HG03520 (cell line): ENCODE measurements around the gene PCID2.
"Not testable (repeated sequence)": the region's sequence is repeated elsewhere in the genome, so short reads cannot be mapped to it uniquely, and the experiment has no call there.

ENCODE experiments used
- ATAC-seq: cut with Tn5 transposase; IDR thresholded peaks from one replicate; pipeline ENCODE4 v1.9.1; 2021; ENCODE audit warnings: mild to moderate bottlenecking, moderate library complexity; ENCODE audit not compliant: unreplicated experiment

The PCID2 gene

DNA sequence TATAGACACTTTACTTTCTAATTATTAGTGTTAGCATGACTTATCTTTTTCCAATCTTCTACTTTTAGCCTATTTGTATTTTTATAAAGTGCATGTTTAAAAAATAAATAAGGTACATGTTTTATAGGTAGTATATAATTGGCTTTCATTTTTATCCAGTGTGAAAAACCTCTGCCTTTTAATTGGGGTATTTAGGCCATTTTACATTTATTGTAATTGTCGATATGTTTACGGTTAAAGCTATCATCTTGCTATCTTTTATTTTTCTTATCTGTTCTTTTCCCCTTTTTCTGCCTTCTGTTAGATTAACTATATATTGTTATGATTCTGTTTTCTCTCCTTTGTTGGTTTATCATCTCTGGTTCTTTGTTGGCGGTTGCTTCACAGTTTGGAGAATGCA lies 40.9 kb downstream of the PCID2 start:
- no peak for ATAC-seq

GRCh38 chr13:113167155-113167554 lies 41.3 kb downstream of the PCID2 start:
- ATAC-seq, result no peak

GRCh38 chr13:113166681-113167080 lies 41.8 kb downstream of the PCID2 start:
- no peak for ATAC-seq

DNA sequence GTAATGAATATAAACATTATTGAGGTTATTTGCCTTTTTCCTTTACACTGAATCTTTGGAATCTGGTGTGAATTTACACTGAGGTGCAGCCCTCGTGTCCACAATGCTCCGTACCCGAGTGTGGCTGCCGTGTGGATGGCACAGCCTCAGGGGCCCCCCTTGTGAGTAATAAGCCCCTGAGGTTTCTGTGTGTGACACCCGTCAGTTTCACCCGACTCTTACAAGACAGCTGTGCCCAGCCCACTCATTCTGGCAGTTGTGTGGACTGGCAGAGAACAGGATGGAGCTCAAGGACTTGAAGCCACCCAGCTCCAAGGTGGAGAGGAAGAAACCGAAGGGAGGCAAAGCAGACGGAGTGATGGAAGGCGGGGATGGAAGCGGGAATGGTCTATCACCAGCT lies 42.2 kb downstream of the PCID2 start:
- no peak for ATAC-seq

GRCh38 chr13:113164492-113164891 lies 44.0 kb downstream of the PCID2 start:
- ATAC-seq, result no peak

DNA sequence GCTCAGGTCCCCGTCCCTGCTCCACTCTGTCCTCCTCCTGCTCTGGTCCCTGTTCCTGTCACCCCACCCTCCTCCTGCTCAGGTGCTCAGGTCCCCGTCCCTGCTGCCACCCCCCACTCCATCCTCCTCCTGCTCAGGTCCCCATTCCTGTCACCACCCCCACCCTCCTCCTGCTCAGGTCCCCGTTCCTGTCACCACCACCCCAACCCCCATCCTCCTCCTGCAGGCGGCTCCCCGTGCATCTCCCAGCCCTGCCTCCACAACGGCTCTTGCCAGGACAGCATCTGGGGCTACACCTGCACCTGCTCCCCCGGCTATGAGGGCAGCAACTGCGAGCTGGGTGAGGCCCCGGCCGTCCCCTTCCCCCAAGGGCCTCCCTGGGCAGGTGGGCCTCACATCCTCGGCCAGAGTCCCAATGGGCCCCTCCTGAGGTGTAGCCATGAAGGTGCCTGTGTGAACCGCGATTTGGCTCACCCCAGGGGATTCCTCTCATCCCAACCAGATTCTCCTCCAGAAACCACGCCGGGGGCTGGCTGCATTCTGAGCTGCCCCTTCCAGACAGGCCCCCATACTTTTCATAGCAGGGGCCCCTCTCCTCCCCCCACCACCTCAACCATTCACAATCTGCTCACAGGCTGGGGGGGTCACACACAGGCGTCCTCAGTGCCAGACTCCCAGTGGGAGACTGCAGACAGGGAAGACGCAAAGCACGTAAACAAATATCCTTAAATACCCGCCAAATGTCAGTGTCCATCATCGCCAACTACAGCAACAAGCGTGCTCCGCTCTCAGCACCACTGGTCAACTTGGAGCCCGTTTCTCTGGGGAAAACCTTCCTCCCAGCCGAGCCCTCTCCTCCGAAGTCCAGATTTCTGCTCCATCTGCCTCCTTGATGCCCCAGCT lies 45.4 kb downstream of the PCID2 start:
- ATAC-seq, result no peak

DNA sequence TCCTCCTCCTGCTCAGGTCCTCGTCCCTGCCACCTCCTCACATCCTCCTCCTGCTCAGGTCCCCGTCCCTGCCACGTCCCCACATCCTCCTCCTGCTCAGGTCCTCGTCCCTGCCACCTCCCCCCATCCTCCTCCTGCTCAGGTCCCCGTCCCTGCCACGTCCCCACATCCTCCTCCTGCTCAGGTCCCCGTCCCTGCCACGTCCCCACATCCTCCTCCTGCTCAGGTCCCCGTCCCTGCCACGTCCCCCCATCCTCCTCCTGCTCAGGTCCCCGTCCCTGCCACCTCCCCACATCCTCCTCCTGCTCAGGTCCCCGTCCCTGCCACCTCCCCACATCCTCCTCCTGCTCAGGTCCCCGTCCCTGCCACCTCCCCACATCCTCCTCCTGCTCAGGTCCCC lies 46.5 kb downstream of the PCID2 start:
- ATAC-seq, result not testable (repeated sequence)

GRCh38 chr13:113161433-113161832 lies 47.0 kb downstream of the PCID2 start:
- no peak for ATAC-seq

- no peak for ATAC-seq
Measured at GRCh38 chr13:113160983-113161382, 47.5 kb downstream of the PCID2 start.

- no peak for ATAC-seq
Measured at GRCh38 chr13:113159701-113160100, 48.8 kb downstream of the PCID2 start.

DNA sequence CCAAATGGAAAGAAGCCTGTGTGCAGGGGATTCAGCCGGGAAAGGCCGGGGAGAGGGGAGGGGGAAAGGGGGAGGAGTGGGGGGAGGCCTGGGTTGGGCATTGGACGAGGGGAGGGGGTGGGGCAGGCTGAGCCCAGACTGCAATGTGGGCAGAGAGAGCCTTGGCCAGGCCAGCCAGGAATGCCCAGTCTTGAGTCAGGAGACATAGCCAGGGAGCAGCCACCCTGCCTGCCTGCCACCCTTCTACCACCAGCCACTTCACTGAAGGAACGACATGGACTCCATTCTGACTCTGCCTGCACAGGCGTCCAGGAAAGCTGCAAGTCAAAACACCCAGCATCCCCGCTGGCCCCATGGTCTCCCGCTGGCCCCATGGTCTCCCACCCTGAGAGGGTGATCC lies 49.5 kb downstream of the PCID2 start:
- ATAC-seq, result no peak

DNA sequence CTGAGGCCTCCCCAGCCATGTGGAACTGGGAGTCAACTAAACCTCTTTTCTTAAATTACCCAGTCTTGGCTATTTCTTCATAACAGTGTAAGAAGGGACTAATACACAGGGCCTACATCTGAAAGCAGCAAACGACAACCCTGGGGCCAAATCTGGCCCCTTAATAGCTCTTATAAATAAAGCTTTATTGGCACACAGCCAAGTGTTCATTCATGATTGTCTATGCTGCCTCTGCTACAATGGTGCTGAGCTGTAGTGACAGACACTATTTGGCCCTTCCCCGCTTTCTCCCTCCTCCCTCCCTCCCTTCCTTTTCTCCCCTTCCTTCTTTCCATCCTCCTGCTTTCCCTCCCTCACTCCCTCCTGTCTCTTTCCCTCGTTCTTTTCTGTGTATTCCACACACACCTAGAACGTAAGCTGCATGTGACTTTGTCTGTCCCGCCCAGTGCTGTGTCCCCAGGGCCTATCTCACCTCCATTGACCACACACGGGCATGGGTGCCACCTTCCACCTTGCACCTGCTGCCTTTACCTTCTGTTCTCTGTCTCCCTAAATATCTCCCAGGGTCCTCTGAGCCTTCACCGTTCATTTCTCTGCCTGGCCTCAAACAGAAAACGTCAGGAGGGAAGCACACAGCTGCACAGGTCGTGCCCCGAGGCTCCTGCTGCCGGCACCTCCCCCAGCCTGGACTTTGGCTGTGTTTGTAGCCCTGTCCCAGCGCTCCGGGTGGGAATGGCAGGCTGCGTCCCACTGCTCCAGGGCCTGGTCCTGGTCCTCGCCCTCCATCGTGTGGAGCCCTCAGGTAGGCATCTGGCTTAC lies 50.3 kb downstream of the PCID2 start, which contains the start of gene PROZ:
Gene PROZ (plus strand): TSS at position 720 of the 819 bp plus-strand sequence. CDS start 13 bp downstream, at position 733.
- no peak for ATAC-seq

DNA sequence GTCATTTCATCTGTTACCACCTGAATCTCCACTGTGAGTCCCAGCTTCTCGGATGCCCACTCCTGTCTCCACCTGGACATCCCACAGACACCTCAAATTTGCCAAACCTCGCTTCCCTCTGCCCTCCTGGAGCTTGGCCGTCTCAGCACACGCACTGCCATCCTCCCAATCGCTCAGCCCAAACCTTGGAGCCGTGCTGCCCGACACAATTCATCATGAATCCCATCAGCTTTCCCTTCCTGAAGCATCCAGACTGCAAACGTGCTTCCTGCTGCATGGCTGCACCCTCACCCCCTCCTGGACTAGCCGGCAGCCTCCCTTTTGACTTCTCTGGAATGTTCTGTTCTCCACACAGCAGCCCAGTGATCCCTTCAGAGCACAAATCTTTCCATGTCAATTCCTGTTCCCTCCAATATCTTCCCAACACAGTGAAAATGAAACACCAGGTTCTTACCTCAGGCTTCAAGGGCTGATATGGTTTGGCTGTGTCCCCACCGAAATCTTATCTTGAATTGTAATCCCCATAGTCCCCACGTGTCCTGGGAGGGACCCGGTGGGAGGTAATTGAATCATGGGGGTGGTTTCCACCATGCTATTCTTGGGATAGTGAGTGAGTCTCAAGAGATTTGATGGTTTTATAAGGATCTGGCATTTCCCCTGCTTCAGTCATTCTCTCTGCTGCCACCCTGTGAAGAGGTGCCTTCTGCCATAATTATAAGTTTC lies 51.1 kb downstream of the PCID2 start:
- no peak for ATAC-seq

GRCh38 chr13:113155982-113156655 lies 52.4 kb downstream of the PCID2 start:
- ATAC-seq, result no peak

DNA sequence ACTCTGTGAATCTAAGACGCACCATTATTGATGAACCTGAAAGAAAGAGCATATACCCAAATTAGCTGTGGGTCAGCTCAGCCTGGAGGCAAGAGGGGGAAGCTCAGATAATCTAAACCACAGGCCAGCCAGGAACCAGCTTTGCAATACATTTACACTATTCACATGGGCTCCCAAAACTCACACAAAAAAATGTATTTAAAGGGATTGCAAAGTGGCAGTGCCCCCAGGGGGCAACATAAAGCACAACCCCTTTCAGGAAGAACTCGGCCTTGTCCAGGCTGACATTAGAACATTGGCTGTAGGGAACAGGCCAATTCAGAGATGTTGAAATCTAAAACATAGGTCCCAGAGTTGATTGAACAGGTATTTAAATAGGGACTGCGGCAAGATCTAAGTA lies 53.3 kb downstream of the PCID2 start:
- no peak for ATAC-seq

GRCh38 chr13:113153810-113154748 lies 54.4 kb downstream of the PCID2 start:
- no peak for ATAC-seq

GRCh38 chr13:113152984-113153809 lies 55.3 kb downstream of the PCID2 start:
- no peak for ATAC-seq

DNA sequence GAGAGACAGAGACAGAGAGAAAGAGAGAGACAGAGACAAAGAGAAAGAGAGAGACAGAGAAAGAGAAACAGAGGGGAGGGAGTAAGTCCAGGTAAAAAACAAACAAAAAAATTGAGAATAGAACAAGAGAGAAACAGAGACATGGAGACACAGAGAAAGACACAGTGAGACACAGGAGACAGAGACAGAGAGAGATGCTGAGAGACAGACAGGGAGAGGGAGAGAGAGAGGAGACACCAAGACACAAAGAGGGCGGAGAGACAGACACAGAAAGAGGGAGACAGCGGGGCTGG lies 55.8 kb downstream of the PCID2 start:
- ATAC-seq, result no peak
